ENCODE results near the gene TDRD7. TPM values are rescaled to one million over a fixed set of nuclear protein-coding genes. Genes with fewer than 3 reads are reported as not detected.

The TDRD7 gene
- total RNA-seq, 2 experiments from 2014 or later, result 3.7 to 4.0 TPM

DNA sequence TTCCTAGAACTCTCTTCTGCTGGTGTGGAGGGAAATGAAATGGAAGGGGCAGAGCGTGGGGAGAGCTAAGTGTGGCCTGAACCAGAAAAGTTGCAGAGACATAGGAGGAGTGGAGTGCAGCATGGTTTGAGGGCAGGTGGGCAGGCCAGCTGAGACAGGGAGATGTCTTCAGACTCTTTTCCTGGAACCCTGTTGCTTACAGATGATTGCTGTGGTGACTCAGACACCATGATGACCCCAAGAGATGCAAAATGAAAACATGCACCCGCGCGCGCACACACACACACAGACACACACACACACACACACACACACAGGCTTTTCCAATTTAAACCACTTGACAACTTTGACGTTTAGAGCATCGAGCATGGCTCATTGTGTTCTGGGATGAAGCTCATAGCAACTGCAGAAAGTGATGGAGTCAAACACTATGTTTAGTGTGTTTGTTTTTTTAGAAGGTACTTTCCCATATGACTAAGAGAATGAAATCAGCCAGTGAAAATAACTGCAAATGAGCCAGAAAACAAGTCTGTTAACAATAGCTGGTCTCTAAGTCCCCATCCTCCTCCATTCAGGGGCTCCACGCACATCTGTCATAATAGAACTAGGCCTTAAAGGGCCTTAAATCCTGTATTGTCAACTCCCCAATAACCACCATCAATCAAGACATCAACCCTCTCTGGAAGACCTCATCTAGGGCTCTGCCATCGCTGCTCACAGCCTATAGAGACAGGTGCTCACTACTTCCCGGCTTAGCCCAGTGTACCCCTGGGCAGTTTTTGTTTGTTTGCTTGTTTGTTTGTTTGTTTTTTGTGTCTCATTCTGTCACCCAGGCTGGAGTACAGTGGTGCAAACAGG lies 99.1 kb downstream of the TDRD7 start:
- ChIA-PET POLR2A (interaction anchor here (0.6 to 1.5 kb wide), 3 partner anchors 9 to 48 kb away, joined by 3 to 4 read pairs (median 3); partner anchors contain the start of gene TMOD1), CTCF (interaction anchor here (0.8 to 2.6 kb wide), 5 partner anchors 10 to 125 kb away, joined by 3 to 10 read pairs (median 4); no protein-coding TSS in a partner anchor)
- peak; percentile 83 for ATAC-seq

GRCh38 chr9:97511655-97512427 lies 99.9 kb downstream of the TDRD7 start:
- no peaks in the 10 kb centered on the region for H3K9me3 Mint-ChIP-seq
- DNase-seq (no peak), ATAC-seq (no peak)
- H3K4me3 Mint-ChIP-seq, result no peak overlapping the region
- TF ChIP-seq CTCF (IDR thresholded peaks at IDR 0.05), result no peak
- ChIA-PET POLR2A (interaction anchor here (0.6 to 1.2 kb wide), 2 partner anchors 15 to 47 kb away, joined by 3 read pairs; no protein-coding TSS in a partner anchor), CTCF (interaction anchor here (1.4 to 2.6 kb wide), 3 partner anchors 11 to 125 kb away, joined by 4 to 10 read pairs (median 4); no protein-coding TSS in a partner anchor)
- no peaks in the 10 kb centered on the region for H3K36me3 Mint-ChIP-seq (ENCODE audit: low read depth)
- peaks cover 9% of the 10 kb centered on the region for H3K4me1 Mint-ChIP-seq (ENCODE audit: low read depth)
- peaks cover 9% of the 10 kb centered on the region for H3K27me3 Mint-ChIP-seq
- peak overlapping the region; percentile 47 for H3K27ac Mint-ChIP-seq
- intact Hi-C loops (cut with micrococcal nuclease), result no loop called here

More for the DNA sequence above, 99.1 kb downstream of the TDRD7 start:
- DNase-seq, result peak; percentile 40
- H3K36me3 Mint-ChIP-seq (ENCODE audit: low read depth), result no peaks in the 10 kb centered on the region
- H3K9me3 Mint-ChIP-seq, result no peaks in the 10 kb centered on the region
- intact Hi-C loops (cut with micrococcal nuclease), result no loop called here
- peak overlapping the region; percentile 47 for H3K27ac Mint-ChIP-seq
- no peak overlapping the region for H3K4me3 Mint-ChIP-seq
- peaks cover 9% of the 10 kb centered on the region for H3K4me1 Mint-ChIP-seq (ENCODE audit: low read depth)
- H3K27me3 Mint-ChIP-seq, result peaks cover 4% of the 10 kb centered on the region
- TF ChIP-seq CTCF (IDR thresholded peaks at IDR 0.05), result no peak

GRCh38 chr9:97512966-97513560 lies 101.2 kb downstream of the TDRD7 start:
- ATAC-seq, result no peak
- peaks cover 18% of the 10 kb centered on the region for H3K27me3 Mint-ChIP-seq

DNA sequence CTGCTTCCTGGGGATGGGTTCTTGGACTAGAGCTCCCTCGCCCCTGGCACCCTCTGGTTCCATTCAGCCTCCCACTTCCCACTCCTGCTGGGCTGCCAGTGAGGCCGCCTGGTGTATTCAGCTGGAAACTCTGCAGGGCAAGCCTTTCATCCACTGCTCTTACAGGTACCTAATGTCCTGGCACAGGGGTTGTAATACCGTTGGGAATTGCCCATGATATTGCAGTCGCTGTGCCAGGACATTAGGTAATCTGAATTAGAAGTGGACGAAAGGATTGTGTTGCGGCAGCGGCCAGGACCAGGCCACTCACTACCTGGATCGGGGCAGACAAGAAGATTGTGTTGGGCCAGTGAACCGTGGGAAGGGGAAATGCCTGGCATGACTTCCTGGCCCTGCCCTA lies 102.6 kb downstream of the TDRD7 start:
- H3K9me3 Mint-ChIP-seq, result no peaks in the 10 kb centered on the region
- ChIA-PET CTCF (interaction anchor here (1.6 kb wide), 1 partner anchor 84 kb away, joined by 5 read pairs; no protein-coding TSS in a partner anchor), POLR2A (no interaction called here)
- H3K4me1 Mint-ChIP-seq (ENCODE audit: low read depth), result peaks cover 9% of the 10 kb centered on the region
- intact Hi-C loops (cut with micrococcal nuclease), result no loop called here
- DNase-seq, result no peak
- no peaks in the 10 kb centered on the region for H3K36me3 Mint-ChIP-seq (ENCODE audit: low read depth)
- no peak overlapping the region for H3K4me3 Mint-ChIP-seq
- TF ChIP-seq CTCF (IDR thresholded peaks at IDR 0.05), result no peak
- no peak for ATAC-seq
- peaks cover 25% of the 10 kb centered on the region for H3K27me3 Mint-ChIP-seq
- no peak overlapping the region for H3K27ac Mint-ChIP-seq

More at GRCh38 chr9:97512966-97513560, 101.2 kb downstream of the TDRD7 start:
- ChIA-PET POLR2A (no interaction called here), CTCF (interaction anchor here (1.2 kb wide), 1 partner anchor 85 kb away, joined by 4 read pairs; no protein-coding TSS in a partner anchor)
- Mint-ChIP-seq H3K9me3 (no peaks in the 10 kb centered on the region), H3K4me1 (ENCODE audit: low read depth) (peaks cover 9% of the 10 kb centered on the region), H3K27ac (no peak overlapping the region), H3K4me3 (no peak overlapping the region), H3K36me3 (ENCODE audit: low read depth) (no peaks in the 10 kb centered on the region)
- intact Hi-C loops (cut with micrococcal nuclease), result no loop called here
- DNase-seq, result no peak
- no peak for TF ChIP-seq CTCF (IDR thresholded peaks at IDR 0.05)

All from activated CD8-positive, alpha-beta T cell treated with anti-CD3 and anti-CD28 coated beads for 36 hours (primary cell).